GM12892 (cell line): ENCODE measurements around the gene FAR2.

Experiments used
- POLR2A ChIP-seq: IDR thresholded peaks from 2 replicates; pipeline ENCODE4 v1.6.1; 2011; ENCODE audit warnings: low read depth, low read length, control low read depth
- TAF1 ChIP-seq: IDR thresholded peaks from 2 replicates; pipeline ENCODE4 v1.6.1; 2011; ENCODE audit warnings: low read depth, mild to moderate bottlenecking, control low read depth, low read length, borderline replicate concordance

DNA sequence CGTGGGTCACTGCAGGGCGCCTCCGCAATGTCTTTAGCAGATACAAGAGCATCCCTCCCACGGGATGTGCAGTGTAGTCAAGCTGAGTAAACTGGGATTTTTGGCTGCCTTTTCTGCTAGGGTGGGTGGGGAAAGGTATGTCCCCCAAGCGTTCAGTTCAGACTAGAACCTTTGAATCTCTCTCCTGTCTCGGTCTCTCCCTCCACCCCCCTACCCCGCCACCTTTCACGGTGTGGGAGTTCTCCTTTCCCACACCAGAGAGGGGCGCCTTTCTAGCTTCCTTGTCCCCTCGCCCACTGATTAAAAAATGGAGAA lies 525 bp upstream of the FAR2 start:
- TF ChIP-seq POLR2A, result no peak
- no peak for TF ChIP-seq TAF1
